ENCODE data around the gene FXYD1.

GRCh38 chr19:35160629-35161433 is 22.2 kb downstream of the FXYD1 start:
- TF ChIP-seq CTCF (conservative IDR thresholded peaks at IDR 0.05; ENCODE audit: low read length) (no peak), EZH2phosphoT487 (IDR thresholded peaks at IDR 0.05; ENCODE audit: borderline replicate concordance) (no peak)
